BE2C (cell line): Measurements from ENCODE around the gene ARHGEF11.

Experiments used
- DNase-seq: peaks from one replicate; pipeline ENCODE4 v3.0.0-alpha.2; 2020
- H3K27me3 ChIP-seq: fragments of 250-450 bp; sonication (Bioruptor Pico); 2 replicates; pipeline ENCODE4 v1.5.1; 2020; ENCODE audit warnings: mild to moderate bottlenecking
- H3K36me3 ChIP-seq: fragments of 250-450 bp; sonication (Bioruptor Pico); 2 replicates; pipeline ENCODE4 v1.5.1; 2020; ENCODE audit warnings: mild to moderate bottlenecking
- H3K4me1 ChIP-seq: fragments of 250-450 bp; sonication (Bioruptor Pico); 2 replicates; pipeline ENCODE4 v1.5.1; 2020
- H3K4me3 ChIP-seq: 2 replicates; pipeline ENCODE4 v1.5.1; 2011; ENCODE audit warnings: low read depth, low read length
- H3K9me3 ChIP-seq: fragments of 250-450 bp; sonication (Bioruptor Pico); 2 replicates; pipeline ENCODE4 v1.5.1; 2020
- CTCF ChIP-seq: IDR thresholded peaks from 2 replicates; pipeline ENCODE4 v1.5.1; 2012; ENCODE audit warnings: mild to moderate bottlenecking, low read depth, low read length

The ARHGEF11 gene

GRCh38 chr1:156906206-156906906, 139.2 kb downstream of the ARHGEF11 start:
- H3K4me1 ChIP-seq = peaks cover 5% of the 10 kb centered on the region; the same call in 1 of the 2 replicates
- H3K36me3 ChIP-seq = no peaks in the 10 kb centered on the region
- H3K27me3 ChIP-seq = no peaks in the 10 kb centered on the region
- H3K9me3 ChIP-seq = no peaks in the 10 kb centered on the region; the same call in 1 of the 2 replicates
- H3K4me3 ChIP-seq = no peak overlapping the region
- TF ChIP-seq CTCF = no peak
- DNase-seq = no peak

- H3K4me1 ChIP-seq = peaks cover 4% of the 10 kb centered on the region; the same call in 1 of the 2 replicates
- no peaks in the 10 kb centered on the region for H3K36me3 ChIP-seq
- H3K27me3 ChIP-seq = no peaks in the 10 kb centered on the region
- TF ChIP-seq CTCF = no peak
- DNase-seq = no peak
- no peaks in the 10 kb centered on the region; the same call in 1 of the 2 replicates for H3K9me3 ChIP-seq
- no peak overlapping the region for H3K4me3 ChIP-seq
These were observed 139.9 kb downstream of the ARHGEF11 start for GRCh38 chr1:156905651-156906050.

- Histone ChIP-seq H3K27me3 (no peaks in the 10 kb centered on the region), H3K9me3 (no peaks in the 10 kb centered on the region; the same call in 1 of the 2 replicates), H3K4me1 (no peaks in the 10 kb centered on the region), H3K4me3 (no peak overlapping the region), H3K36me3 (no peaks in the 10 kb centered on the region)
- no peak for DNase-seq
- no peak for TF ChIP-seq CTCF
These were observed 140.4 kb downstream of the ARHGEF11 start for GRCh38 chr1:156905176-156905575.

GRCh38 chr1:156904187-156904959, 141.2 kb downstream of the ARHGEF11 start:
- Histone ChIP-seq H3K4me3 (no peak overlapping the region), H3K9me3 (no peaks in the 10 kb centered on the region; the same call in 1 of the 2 replicates), H3K27me3 (no peaks in the 10 kb centered on the region), H3K36me3 (no peaks in the 10 kb centered on the region), H3K4me1 (peaks cover 5% of the 10 kb centered on the region)
- TF ChIP-seq CTCF = no peak
- DNase-seq = no peak

GRCh38 chr1:156903328-156904091, 142.0 kb downstream of the ARHGEF11 start:
- H3K4me1 ChIP-seq = peaks cover 10% of the 10 kb centered on the region
- H3K36me3 ChIP-seq = no peaks in the 10 kb centered on the region
- DNase-seq = no peak
- no peak overlapping the region for H3K4me3 ChIP-seq
- H3K9me3 ChIP-seq = no peaks in the 10 kb centered on the region; the same call in 1 of the 2 replicates
- TF ChIP-seq CTCF = no peak
- no peaks in the 10 kb centered on the region for H3K27me3 ChIP-seq
